Vagina (tissue), 2 donors: ENCODE results near the gene CRYGB.

Experiments used
- POLR2A ChIP-seq, 2 donors: fragments of 450-650 bp; IDR thresholded peaks; one replicate each; pipeline ENCODE4 v1.6.1; 2017; ENCODE audit warnings: antibody characterized with exemption in 2 of 2, mild to moderate bottlenecking in 2 of 2, moderate library complexity in 2 of 2
- TF ChIP-seq, protein P1 (sequence below), 3 experiments: fragments of 450-650 bp in 2 of 3; fragments of 200-600 bp in 1 of 3; sonication (generic) in 1 of 3; IDR thresholded peaks; one replicate each; pipeline ENCODE4 v1.5.1; 2017 to 2019; ENCODE audit warnings: antibody characterized with exemption in 3 of 3, mild to moderate bottlenecking in 2 of 3, moderate library complexity in 2 of 3

DNA sequence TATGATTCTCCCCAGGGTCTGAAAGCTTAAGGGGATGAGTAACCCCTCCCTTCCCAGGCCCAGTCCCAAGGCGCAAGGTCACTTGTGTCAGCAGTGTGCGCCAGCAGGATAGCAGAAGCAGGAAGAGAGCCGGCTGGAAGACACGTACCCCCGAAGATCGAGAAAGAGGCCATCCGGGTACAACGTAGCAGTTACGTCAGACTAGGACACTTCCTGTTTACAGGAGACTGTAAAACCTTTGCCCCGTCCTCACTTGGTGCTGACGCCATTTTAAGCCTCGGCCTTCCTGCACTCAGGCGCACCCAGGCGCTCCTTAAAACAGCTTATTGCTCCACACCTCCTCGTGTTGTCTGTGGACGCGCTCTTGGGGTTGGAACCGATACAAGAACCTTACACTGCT, 6.5 kb downstream of the CRYGB start:
- TF ChIP-seq, protein P1, sequence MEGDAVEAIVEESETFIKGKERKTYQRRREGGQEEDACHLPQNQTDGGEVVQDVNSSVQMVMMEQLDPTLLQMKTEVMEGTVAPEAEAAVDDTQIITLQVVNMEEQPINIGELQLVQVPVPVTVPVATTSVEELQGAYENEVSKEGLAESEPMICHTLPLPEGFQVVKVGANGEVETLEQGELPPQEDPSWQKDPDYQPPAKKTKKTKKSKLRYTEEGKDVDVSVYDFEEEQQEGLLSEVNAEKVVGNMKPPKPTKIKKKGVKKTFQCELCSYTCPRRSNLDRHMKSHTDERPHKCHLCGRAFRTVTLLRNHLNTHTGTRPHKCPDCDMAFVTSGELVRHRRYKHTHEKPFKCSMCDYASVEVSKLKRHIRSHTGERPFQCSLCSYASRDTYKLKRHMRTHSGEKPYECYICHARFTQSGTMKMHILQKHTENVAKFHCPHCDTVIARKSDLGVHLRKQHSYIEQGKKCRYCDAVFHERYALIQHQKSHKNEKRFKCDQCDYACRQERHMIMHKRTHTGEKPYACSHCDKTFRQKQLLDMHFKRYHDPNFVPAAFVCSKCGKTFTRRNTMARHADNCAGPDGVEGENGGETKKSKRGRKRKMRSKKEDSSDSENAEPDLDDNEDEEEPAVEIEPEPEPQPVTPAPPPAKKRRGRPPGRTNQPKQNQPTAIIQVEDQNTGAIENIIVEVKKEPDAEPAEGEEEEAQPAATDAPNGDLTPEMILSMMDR (IDR thresholded peaks at IDR 0.05) = no peak
- TF ChIP-seq POLR2A (IDR thresholded peaks at IDR 0.05) = no peak
